Measurements from ENCODE around the gene GAPVD1.

GRCh38 chr9:125241863-125242739 lies 19.5 kb upstream of the GAPVD1 start:
- TF ChIP-seq CTCF (conservative IDR thresholded peaks at IDR 0.05; ENCODE audit: low read length) (no peak), EZH2phosphoT487 (IDR thresholded peaks at IDR 0.05; ENCODE audit: borderline replicate concordance, low read depth, low read length) (no peak)

Data from OCI-LY7 (cell line).